Lower leg skin (tissue), 4 donors: ENCODE results near the gene CPA5. TPM values are rescaled to one million over a fixed set of nuclear protein-coding genes. Genes with fewer than 3 reads are reported as not detected.

Experiments used
- DNase-seq, 2 donors: peaks; one replicate each; pipeline ENCODE4 v3.0.0-alpha.2; 2019; ENCODE audit warnings: low spot score in 2 of 2
- H3K4me3 ChIP-seq: fragments of 200-600 bp; sonication (generic); 2 replicates; pipeline ENCODE4 v1.5.1; 2017; ENCODE audit warnings: mild to moderate bottlenecking, low read depth; ENCODE audit not compliant: poor library complexity, severe bottlenecking
- CTCF ChIP-seq, 3 donors: fragments of 450-650 bp; IDR thresholded peaks; one replicate each; pipeline ENCODE4 v1.5.1; 2016; ENCODE audit warnings: antibody characterized with exemption in 3 of 3, mild to moderate bottlenecking in 3 of 3, moderate library complexity in 2 of 3
- POLR2A ChIP-seq, 2 donors: fragments of 450-650 bp; IDR thresholded peaks; one replicate each; pipeline ENCODE4 v1.6.1; 2016 to 2017; ENCODE audit warnings: antibody characterized with exemption in 2 of 2, mild to moderate bottlenecking in 1 of 2, moderate library complexity in 1 of 2
- WGBS, 2 donors: methylation state at CpG; one replicate each; pipeline ENCODE4 v1.1.5; 2018; 5-methylcytosine and 5-hydroxymethylcytosine counted together
- intact Hi-C: fragments of 100-400 bp; cut with DNase I; formaldehyde crosslinking; loops from one replicate; pipeline ENCODE4 v1.15.0; 2023; ENCODE audit warnings: low total_unique reads
- total RNA-seq, 4 donors: library from RNA; depleted of rRNA; stranded (reverse); fragments of >200 nt; gene quantifications; one replicate each; pipeline ENCODE4 v1.1.0, GENCODE V29; 2016

The CPA5 gene
- total RNA-seq, 4 donors from 2014 or later = not detected

DNA sequence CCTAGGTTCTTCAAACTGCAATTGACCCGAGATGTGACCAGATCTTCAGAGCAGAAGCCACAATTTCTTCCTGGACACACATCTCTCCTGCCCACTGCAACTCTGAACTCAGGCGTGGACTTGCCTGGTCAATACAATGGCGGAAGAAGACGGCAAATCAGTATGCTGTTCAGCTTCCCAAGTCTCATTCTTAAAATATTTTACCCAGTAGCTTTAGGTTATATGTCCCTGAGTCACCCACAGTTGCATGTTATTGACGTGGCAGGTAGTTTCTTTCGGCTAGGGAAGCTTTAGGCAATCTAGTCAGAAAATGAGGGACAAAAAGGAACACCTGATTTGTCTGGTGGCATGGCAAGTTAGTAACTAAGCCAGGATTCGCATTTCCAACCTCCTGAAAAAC lies 73.7 kb downstream of the CPA5 start:
- no peak overlapping the region for H3K4me3 ChIP-seq
- intact Hi-C loops = no loop called here
- DNase-seq = no peak
- WGBS, 2 donors = 94 to 95% methylated on average over 7 of the region's 7 CpGs
- no peak for TF ChIP-seq POLR2A (IDR thresholded peaks at IDR 0.05)
- no peak for TF ChIP-seq CTCF (IDR thresholded peaks at IDR 0.05)

Other genes starting within 250 kb of the CPA5 start
- gene TMEM209, start 139.4 kb upstream of the CPA5 start, total RNA-seq = 10 to 100 TPM in 2 of 4 donors, 1 to 10 TPM in 2; 8.0 to 12.7 (median 9.7) TPM
- gene SSMEM1, start 137.0 kb upstream of the CPA5 start, total RNA-seq = not detected
- under 1 TPM in 1 of 4 donors, not detected in 3; 0.16 TPM for gene CPA2, start 78.0 kb upstream of the CPA5 start, total RNA-seq
- 100 to 1,000 TPM in 1 of 4 donors, 10 to 100 TPM in 3; 44.4 to 107 (median 66.1) TPM for gene CPA4, start 51.7 kb upstream of the CPA5 start, total RNA-seq
- 1 to 10 TPM in 1 of 4 donors, not detected in 3; 1.8 TPM for gene CPA1, start 35.7 kb downstream of the CPA5 start, total RNA-seq
- gene CEP41, start 96.2 kb downstream of the CPA5 start, total RNA-seq = 1 to 10 TPM; 1.6 to 6.6 (median 3.0) TPM
- 1 to 10 TPM in 3 of 4 donors, under 1 TPM in 1; 0.79 to 6.8 (median 4.9) TPM for gene MEST, start 147.3 kb downstream of the CPA5 start, total RNA-seq